ENCODE results near the gene LCK.

Gene LCK

GRCh38 chr1:32303997-32304622, 53.0 kb downstream of the LCK start:
- no peak overlapping the region for H3K4me3 ChIP-seq (ENCODE audit: extremely low read depth, insufficient read depth, low read length, poor library complexity, severe bottlenecking)
- H3K9me3 ChIP-seq (ENCODE audit: control insufficient read depth, low read length) = no peaks in the 10 kb centered on the region
- H3K4me1 ChIP-seq (ENCODE audit: control insufficient read depth, insufficient read depth, low read length, poor library complexity, severe bottlenecking) = no peaks in the 10 kb centered on the region
- H3K27ac ChIP-seq (ENCODE audit: low read depth, low read length, severe bottlenecking) = no peak overlapping the region
- H3K36me3 ChIP-seq (ENCODE audit: control insufficient read depth, insufficient read depth, low read length) = peaks cover 53% of the 10 kb centered on the region
- WGBS, 2 experiments (ENCODE audit: insufficient coverage in 2 of 2) = 93 to 100% methylated on average over 3 of the region's 3 CpGs

DNA sequence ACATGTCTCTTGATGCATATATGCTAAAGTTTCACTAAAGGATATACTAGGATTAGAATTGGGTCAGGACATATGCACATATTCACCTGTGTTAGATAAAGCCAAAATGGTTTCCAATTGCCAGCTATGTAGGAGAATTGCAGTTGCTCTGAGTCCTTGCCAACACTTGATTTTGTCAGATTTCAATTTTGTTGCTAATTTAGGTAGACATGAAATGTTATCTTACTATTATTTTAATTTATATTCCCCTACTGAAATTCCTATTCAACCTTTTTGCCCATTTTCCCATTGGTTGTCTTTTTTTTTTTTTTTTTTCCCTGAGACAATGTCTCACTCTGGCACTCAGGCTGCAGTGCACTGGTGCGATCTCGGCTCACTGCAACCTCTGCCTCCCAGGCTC, 54.2 kb downstream of the LCK start:
- no peak overlapping the region for H3K27ac ChIP-seq (ENCODE audit: low read depth, low read length, severe bottlenecking)
- 100% methylated on average over 2 of the region's 2 CpGs; no CpG with 5 or more reads in 1 of the 2 experiments for WGBS, 2 experiments (ENCODE audit: insufficient coverage in 2 of 2)
- peaks cover 46% of the 10 kb centered on the region for H3K36me3 ChIP-seq (ENCODE audit: control insufficient read depth, insufficient read depth, low read length)
- peaks cover 5% of the 10 kb centered on the region for H3K4me1 ChIP-seq (ENCODE audit: control insufficient read depth, insufficient read depth, low read length, poor library complexity, severe bottlenecking)
- H3K9me3 ChIP-seq (ENCODE audit: control insufficient read depth, low read length) = no peaks in the 10 kb centered on the region
- H3K4me3 ChIP-seq (ENCODE audit: extremely low read depth, insufficient read depth, low read length, poor library complexity, severe bottlenecking) = no peak overlapping the region

- Histone ChIP-seq H3K36me3 (ENCODE audit: control insufficient read depth, insufficient read depth, low read length) (peaks cover 43% of the 10 kb centered on the region), H3K27ac (ENCODE audit: low read depth, low read length, severe bottlenecking) (no peak overlapping the region), H3K4me1 (ENCODE audit: control insufficient read depth, insufficient read depth, low read length, poor library complexity, severe bottlenecking) (peaks cover 5% of the 10 kb centered on the region), H3K9me3 (ENCODE audit: control insufficient read depth, low read length) (no peaks in the 10 kb centered on the region), H3K4me3 (ENCODE audit: extremely low read depth, insufficient read depth, low read length, poor library complexity, severe bottlenecking) (no peak overlapping the region)
- 92 to 100% methylated on average over 1 to 2 of the region's 2 CpGs for WGBS, 2 experiments (ENCODE audit: insufficient coverage in 2 of 2)
These were observed 56.3 kb downstream of the LCK start for GRCh38 chr1:32307324-32307723.

GRCh38 chr1:32309960-32310359, 58.9 kb downstream of the LCK start:
- Histone ChIP-seq H3K36me3 (ENCODE audit: control insufficient read depth, insufficient read depth, low read length) (peaks cover 24% of the 10 kb centered on the region), H3K27ac (ENCODE audit: low read depth, low read length, severe bottlenecking) (no peak overlapping the region), H3K4me3 (ENCODE audit: extremely low read depth, insufficient read depth, low read length, poor library complexity, severe bottlenecking) (no peak overlapping the region), H3K4me1 (ENCODE audit: control insufficient read depth, insufficient read depth, low read length, poor library complexity, severe bottlenecking) (peaks cover 5% of the 10 kb centered on the region), H3K9me3 (ENCODE audit: control insufficient read depth, low read length) (no peaks in the 10 kb centered on the region)
- 100% methylated on average over 1 of the region's 1 CpG for WGBS, 2 experiments (ENCODE audit: insufficient coverage in 2 of 2)

DNA sequence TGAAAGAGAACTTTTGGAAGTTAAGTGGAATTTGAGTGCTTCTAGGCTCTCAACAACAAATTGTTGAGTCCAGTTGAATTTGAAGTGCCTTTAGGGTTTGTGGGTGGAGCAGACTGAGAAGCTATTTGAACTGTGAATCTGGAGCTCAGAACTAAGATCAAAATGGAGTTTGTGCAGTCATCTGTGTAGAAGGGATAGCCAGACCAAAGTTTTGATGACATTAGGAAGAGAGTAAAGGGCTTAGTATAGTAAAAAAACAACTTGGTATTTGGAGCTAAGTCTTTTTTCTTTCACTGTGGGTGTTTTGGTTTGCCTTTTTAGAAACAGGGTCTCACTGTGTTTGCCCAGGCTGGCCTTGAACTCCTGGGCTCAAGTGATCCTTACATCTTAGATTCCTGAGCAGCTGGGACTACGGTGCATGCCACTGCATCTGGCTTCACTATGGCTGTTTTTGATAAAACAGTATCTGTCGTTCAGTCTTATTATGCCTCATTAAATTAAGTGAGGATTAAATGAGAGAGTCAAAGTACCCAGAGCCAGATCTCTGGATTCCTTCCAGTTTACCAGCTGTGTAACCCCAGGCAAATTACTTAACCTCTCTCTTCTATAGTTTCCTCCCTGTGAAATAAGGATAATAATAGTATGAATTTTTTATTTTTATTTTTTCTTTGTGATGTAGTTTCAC, 60.8 kb downstream of the LCK start:
- Histone ChIP-seq H3K27ac (ENCODE audit: low read depth, low read length, severe bottlenecking) (no peak overlapping the region), H3K36me3 (ENCODE audit: control insufficient read depth, insufficient read depth, low read length) (peaks cover 13% of the 10 kb centered on the region), H3K4me1 (ENCODE audit: control insufficient read depth, insufficient read depth, low read length, poor library complexity, severe bottlenecking) (peaks cover 5% of the 10 kb centered on the region), H3K4me3 (ENCODE audit: extremely low read depth, insufficient read depth, low read length, poor library complexity, severe bottlenecking) (no peak overlapping the region), H3K9me3 (ENCODE audit: control insufficient read depth, low read length) (no peaks in the 10 kb centered on the region)
- 100% methylated on average over 1 of the region's 2 CpGs for WGBS, 2 experiments (ENCODE audit: insufficient coverage in 2 of 2)

GRCh38 chr1:32316903-32317277, 65.8 kb downstream of the LCK start:
- H3K36me3 ChIP-seq (ENCODE audit: control insufficient read depth, insufficient read depth, low read length) = peaks cover 53% of the 10 kb centered on the region
- no peaks in the 10 kb centered on the region for H3K9me3 ChIP-seq (ENCODE audit: control insufficient read depth, low read length)
- no CpG with 5 or more reads among the region's 3 CpGs for WGBS, 2 experiments (ENCODE audit: insufficient coverage in 2 of 2)
- H3K4me3 ChIP-seq (ENCODE audit: extremely low read depth, insufficient read depth, low read length, poor library complexity, severe bottlenecking) = no peak overlapping the region
- peaks cover 9% of the 10 kb centered on the region for H3K4me1 ChIP-seq (ENCODE audit: control insufficient read depth, insufficient read depth, low read length, poor library complexity, severe bottlenecking)
- H3K27ac ChIP-seq (ENCODE audit: low read depth, low read length, severe bottlenecking) = no peak overlapping the region

GRCh38 chr1:32318127-32318869, 67.2 kb downstream of the LCK start:
- 96 to 99% methylated on average over 8 to 9 of the region's 10 CpGs for WGBS, 2 experiments (ENCODE audit: insufficient coverage in 2 of 2)
- H3K4me1 ChIP-seq (ENCODE audit: control insufficient read depth, insufficient read depth, low read length, poor library complexity, severe bottlenecking) = peaks cover 10% of the 10 kb centered on the region
- H3K27ac ChIP-seq (ENCODE audit: low read depth, low read length, severe bottlenecking) = no peak overlapping the region
- no peak overlapping the region for H3K4me3 ChIP-seq (ENCODE audit: extremely low read depth, insufficient read depth, low read length, poor library complexity, severe bottlenecking)
- peaks cover 63% of the 10 kb centered on the region for H3K36me3 ChIP-seq (ENCODE audit: control insufficient read depth, insufficient read depth, low read length)
- H3K9me3 ChIP-seq (ENCODE audit: control insufficient read depth, low read length) = no peaks in the 10 kb centered on the region

DNA sequence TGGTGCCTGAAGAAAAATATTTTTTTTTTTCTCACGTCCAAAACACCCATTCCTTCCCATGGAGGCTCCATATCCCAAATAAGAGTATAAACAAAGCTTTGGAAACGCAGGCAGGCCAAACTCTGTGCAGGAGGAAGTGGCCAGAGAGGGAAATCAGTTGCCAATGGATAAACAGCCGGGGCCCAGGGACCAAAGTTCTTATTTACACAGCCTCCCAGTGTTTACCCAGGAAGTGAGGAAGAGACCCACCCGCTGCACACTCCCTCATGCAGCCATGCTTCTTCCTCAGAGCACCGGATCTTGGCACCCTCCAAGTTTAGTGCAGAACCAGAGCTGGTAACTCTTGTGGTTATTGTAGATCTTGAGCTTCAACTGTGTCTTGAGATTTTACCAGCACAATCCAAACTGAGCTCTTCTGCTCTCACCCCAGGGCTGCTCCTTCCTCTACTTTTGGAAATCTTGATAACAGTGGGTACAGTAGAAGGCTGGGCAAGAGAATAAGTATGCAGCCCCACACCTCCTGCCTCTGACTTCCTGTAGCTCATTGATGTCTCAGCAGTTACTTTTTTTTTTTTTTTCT, 70.7 kb downstream of the LCK start:
- WGBS, 2 experiments (ENCODE audit: insufficient coverage in 2 of 2) = 93% methylated on average over 3 of the region's 5 CpGs; no CpG with 5 or more reads in 1 of the 2 experiments
- Histone ChIP-seq H3K36me3 (ENCODE audit: control insufficient read depth, insufficient read depth, low read length) (peaks cover 83% of the 10 kb centered on the region), H3K4me1 (ENCODE audit: control insufficient read depth, insufficient read depth, low read length, poor library complexity, severe bottlenecking) (peaks cover 10% of the 10 kb centered on the region), H3K4me3 (ENCODE audit: extremely low read depth, insufficient read depth, low read length, poor library complexity, severe bottlenecking) (no peak overlapping the region), H3K9me3 (ENCODE audit: control insufficient read depth, low read length) (no peaks in the 10 kb centered on the region), H3K27ac (ENCODE audit: low read depth, low read length, severe bottlenecking) (no peak overlapping the region)

DNA sequence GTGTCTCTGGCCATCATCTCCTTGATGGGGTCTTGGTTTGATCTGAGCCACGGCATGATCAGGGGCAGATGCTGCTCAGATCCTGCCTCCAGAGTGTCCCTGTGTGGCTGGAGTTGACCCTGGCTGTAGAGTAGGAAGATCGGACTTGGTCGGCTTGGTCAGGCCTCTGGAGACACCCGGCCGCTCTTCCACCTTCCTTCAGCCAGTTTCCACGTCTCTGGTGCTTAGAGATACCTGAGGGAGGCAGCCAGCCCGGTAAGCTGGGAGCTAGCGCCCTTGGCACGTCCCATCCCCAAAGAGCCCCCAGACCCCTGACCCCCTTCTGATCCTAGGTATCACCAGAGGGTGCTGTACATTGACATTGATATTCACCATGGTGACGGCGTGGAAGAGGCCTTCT, 76.1 kb downstream of the LCK start:
- Histone ChIP-seq H3K9me3 (ENCODE audit: control insufficient read depth, low read length) (no peaks in the 10 kb centered on the region), H3K4me3 (ENCODE audit: extremely low read depth, insufficient read depth, low read length, poor library complexity, severe bottlenecking) (no peak overlapping the region), H3K27ac (ENCODE audit: low read depth, low read length, severe bottlenecking) (no peak overlapping the region), H3K4me1 (ENCODE audit: control insufficient read depth, insufficient read depth, low read length, poor library complexity, severe bottlenecking) (no peaks in the 10 kb centered on the region), H3K36me3 (ENCODE audit: control insufficient read depth, insufficient read depth, low read length) (peaks cover 92% of the 10 kb centered on the region)
- WGBS, 2 experiments (ENCODE audit: insufficient coverage in 2 of 2) = 94 to 95% methylated on average over 8 to 9 of the region's 11 CpGs

DNA sequence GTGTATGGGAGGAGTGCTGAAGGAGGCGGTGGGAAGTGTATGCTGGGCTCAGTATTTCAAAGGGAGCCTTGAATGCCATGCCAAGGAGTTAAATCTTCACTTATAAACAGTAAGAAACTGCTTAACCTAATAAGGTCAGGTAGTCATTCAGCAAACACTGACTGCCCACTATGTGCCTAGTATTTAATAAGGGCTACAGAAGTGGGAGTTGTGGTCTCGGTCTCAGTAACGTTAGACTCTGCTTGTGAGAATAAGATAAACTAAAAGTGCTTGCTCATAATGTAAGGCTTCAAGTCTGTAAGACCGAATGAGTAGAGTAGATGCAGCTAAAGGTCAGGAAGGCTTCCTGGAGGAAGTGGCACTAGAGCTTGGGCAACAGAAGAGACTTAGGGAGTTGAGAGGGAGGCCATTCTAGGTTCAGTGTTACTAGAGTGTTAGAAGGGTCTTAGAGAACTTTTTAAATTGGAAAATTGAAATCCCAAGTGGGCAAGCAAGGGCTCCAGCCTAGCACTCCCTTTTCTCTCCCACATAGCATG, 78.9 kb downstream of the LCK start:
- Histone ChIP-seq H3K4me1 (ENCODE audit: control insufficient read depth, insufficient read depth, low read length, poor library complexity, severe bottlenecking) (peaks cover 15% of the 10 kb centered on the region), H3K9me3 (ENCODE audit: control insufficient read depth, low read length) (no peaks in the 10 kb centered on the region), H3K27ac (ENCODE audit: low read depth, low read length, severe bottlenecking) (no peak overlapping the region), H3K4me3 (ENCODE audit: extremely low read depth, insufficient read depth, low read length, poor library complexity, severe bottlenecking) (no peak overlapping the region), H3K36me3 (ENCODE audit: control insufficient read depth, insufficient read depth, low read length) (peaks cover 96% of the 10 kb centered on the region)
- WGBS, 2 experiments (ENCODE audit: insufficient coverage in 2 of 2) = 94 to 96% methylated on average over 3 to 4 of the region's 4 CpGs
